Measurements from ENCODE around the gene PPP4C. TPM values are rescaled to one million over a fixed set of nuclear protein-coding genes. Genes with fewer than 3 reads are reported as not detected.
A peak's percentile ranks its signal among the peaks of the same experiment; 100 is the strongest.

The PPP4C gene
- total RNA-seq, 1 donor from 2014 or later = 124 TPM

- Mint-ChIP-seq H3K27ac (ENCODE audit: unreplicated experiment) (no peak overlapping the region), H3K4me3 (ENCODE audit: unreplicated experiment) (no peak overlapping the region), H3K27me3 (ENCODE audit: unreplicated experiment) (peaks cover 3% of the 10 kb centered on the region), H3K9me3 (ENCODE audit: unreplicated experiment) (peaks cover 8% of the 10 kb centered on the region), H3K4me1 (ENCODE audit: low read depth, unreplicated experiment) (peaks cover 3% of the 10 kb centered on the region), H3K36me3 (ENCODE audit: unreplicated experiment) (no peaks in the 10 kb centered on the region)
- TF ChIP-seq CTCF (IDR thresholded peaks at IDR 0.05; ENCODE audit: partially characterized antibody, unreplicated experiment) = no peak
- DNase-seq = no peak
Measured at GRCh38 chr16:30115238-30115637, 39.4 kb downstream of the PPP4C start.

- Mint-ChIP-seq H3K27ac (ENCODE audit: unreplicated experiment) (no peak overlapping the region), H3K4me1 (ENCODE audit: low read depth, unreplicated experiment) (peaks cover 3% of the 10 kb centered on the region), H3K36me3 (ENCODE audit: unreplicated experiment) (no peaks in the 10 kb centered on the region), H3K4me3 (ENCODE audit: unreplicated experiment) (no peak overlapping the region), H3K9me3 (ENCODE audit: unreplicated experiment) (peaks cover 3% of the 10 kb centered on the region), H3K27me3 (ENCODE audit: unreplicated experiment) (peaks cover 3% of the 10 kb centered on the region)
- no peak for DNase-seq
- no peak for TF ChIP-seq CTCF (IDR thresholded peaks at IDR 0.05; ENCODE audit: partially characterized antibody, unreplicated experiment)
Measured at GRCh38 chr16:30116291-30117207, 40.8 kb downstream of the PPP4C start.

- TF ChIP-seq CTCF (IDR thresholded peaks at IDR 0.05; ENCODE audit: partially characterized antibody, unreplicated experiment) = no peak
- Mint-ChIP-seq H3K9me3 (ENCODE audit: unreplicated experiment) (peaks cover 5% of the 10 kb centered on the region), H3K4me1 (ENCODE audit: low read depth, unreplicated experiment) (no peaks in the 10 kb centered on the region), H3K27ac (ENCODE audit: unreplicated experiment) (no peak overlapping the region), H3K36me3 (ENCODE audit: unreplicated experiment) (no peaks in the 10 kb centered on the region), H3K4me3 (ENCODE audit: unreplicated experiment) (no peak overlapping the region), H3K27me3 (ENCODE audit: unreplicated experiment) (no peaks in the 10 kb centered on the region)
- no peak for DNase-seq
Measured at GRCh38 chr16:30117768-30118167, 42.0 kb downstream of the PPP4C start.

- Mint-ChIP-seq H3K4me3 (ENCODE audit: unreplicated experiment) (peak overlapping the region; percentile 49), H3K9me3 (ENCODE audit: unreplicated experiment) (peaks cover 8% of the 10 kb centered on the region), H3K27ac (ENCODE audit: unreplicated experiment) (no peak overlapping the region), H3K36me3 (ENCODE audit: unreplicated experiment) (no peaks in the 10 kb centered on the region), H3K4me1 (ENCODE audit: low read depth, unreplicated experiment) (peaks cover 3% of the 10 kb centered on the region), H3K27me3 (ENCODE audit: unreplicated experiment) (peaks cover 5% of the 10 kb centered on the region)
- DNase-seq = no peak
- TF ChIP-seq CTCF (IDR thresholded peaks at IDR 0.05; ENCODE audit: partially characterized antibody, unreplicated experiment) = no peak
Measured at GRCh38 chr16:30119428-30119827, 43.6 kb downstream of the PPP4C start.
